GM19328 (cell line): Measurements from ENCODE around the gene FRA10AC1.

Source experiments
- ATAC-seq: cut with Tn5 transposase; IDR thresholded peaks from one replicate; pipeline ENCODE4 v1.9.1; 2021; ENCODE audit warnings: mild to moderate bottlenecking, moderate library complexity; ENCODE audit not compliant: unreplicated experiment

Gene FRA10AC1

GRCh38 chr10:93702210-93703001 lies at the start of gene FRA10AC1:
TSS of gene FRA10AC1 (minus strand) at chr10:93702592. CDS start at chr10:93700106, 2,486 bp downstream.
- ATAC-seq, result peak; percentile 81

- ATAC-seq, result no peak
Measured at GRCh38 chr10:93751832-93752231, 49.4 kb upstream of the FRA10AC1 start.

- no peak for ATAC-seq
Measured at GRCh38 chr10:93751124-93751523, 48.7 kb upstream of the FRA10AC1 start.

GRCh38 chr10:93749218-93749799 lies 46.9 kb upstream of the FRA10AC1 start:
- ATAC-seq, result no peak

- no peak for ATAC-seq
Measured at GRCh38 chr10:93746844-93747284, 44.5 kb upstream of the FRA10AC1 start.

GRCh38 chr10:93745408-93746065 lies 43.1 kb upstream of the FRA10AC1 start:
- no peak for ATAC-seq

- ATAC-seq, result peak; percentile 82
Measured at GRCh38 chr10:93742633-93743349, 40.4 kb upstream of the FRA10AC1 start.

- ATAC-seq, result no peak
Measured at GRCh38 chr10:93741367-93741766, 39.0 kb upstream of the FRA10AC1 start.

- ATAC-seq, result no peak
Measured at GRCh38 chr10:93726024-93726423, 23.6 kb upstream of the FRA10AC1 start.

GRCh38 chr10:93723153-93723552 lies 20.8 kb upstream of the FRA10AC1 start:
- ATAC-seq, result no peak

GRCh38 chr10:93722550-93722949 lies 20.2 kb upstream of the FRA10AC1 start:
- no peak for ATAC-seq

- ATAC-seq, result no peak
Measured at GRCh38 chr10:93719901-93720300, 17.5 kb upstream of the FRA10AC1 start.

- ATAC-seq, result peak; percentile 55
Measured at GRCh38 chr10:93718937-93719725, 16.7 kb upstream of the FRA10AC1 start.

- ATAC-seq, result no peak
Measured at GRCh38 chr10:93716766-93717165, 14.4 kb upstream of the FRA10AC1 start.

- ATAC-seq, result peak; percentile 63
Measured at GRCh38 chr10:93715345-93715744, 13.0 kb upstream of the FRA10AC1 start.

- no peak for ATAC-seq
Measured at GRCh38 chr10:93712593-93712992, 10.2 kb upstream of the FRA10AC1 start.

GRCh38 chr10:93711891-93712290 lies 9.5 kb upstream of the FRA10AC1 start:
- no peak for ATAC-seq

- no peak for ATAC-seq
Measured at GRCh38 chr10:93710333-93710909, 8.0 kb upstream of the FRA10AC1 start.

GRCh38 chr10:93707623-93708022 lies 5.2 kb upstream of the FRA10AC1 start:
- ATAC-seq, result no peak

- no peak for ATAC-seq
Measured at GRCh38 chr10:93704451-93704850, 2.1 kb upstream of the FRA10AC1 start.
